Limb (tissue), 2 donors: ENCODE results near the gene IGFBP1.

ENCODE experiments used
- DNase-seq, 2 donors: peaks; one replicate each; pipeline ENCODE4 v3.0.0-alpha.2; 2016; ENCODE audit errors: extremely low spot score in 2 of 2

IGFBP1 gene

DNA sequence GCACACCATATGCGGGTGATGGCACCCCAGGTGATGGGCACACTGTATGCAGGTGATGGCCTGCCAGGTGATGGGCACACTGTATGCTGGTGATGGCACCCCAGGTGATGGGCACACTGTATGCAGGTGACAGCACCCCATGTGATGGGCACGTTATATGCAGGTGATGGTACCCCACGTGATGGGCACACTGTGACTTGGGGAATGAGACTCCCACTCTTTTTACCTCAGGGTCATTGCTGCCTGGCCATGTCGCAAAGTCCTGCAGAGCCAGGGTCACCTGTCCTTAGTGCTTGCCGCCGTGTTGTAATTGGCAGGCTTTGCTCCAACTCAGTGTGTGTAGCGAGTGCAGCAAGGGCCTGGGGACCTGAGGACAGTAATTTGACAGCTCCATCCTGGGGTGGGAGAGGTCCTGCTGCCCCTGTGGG is 7.8 kb upstream of the IGFBP1 start:
- no peak for DNase-seq

DNA sequence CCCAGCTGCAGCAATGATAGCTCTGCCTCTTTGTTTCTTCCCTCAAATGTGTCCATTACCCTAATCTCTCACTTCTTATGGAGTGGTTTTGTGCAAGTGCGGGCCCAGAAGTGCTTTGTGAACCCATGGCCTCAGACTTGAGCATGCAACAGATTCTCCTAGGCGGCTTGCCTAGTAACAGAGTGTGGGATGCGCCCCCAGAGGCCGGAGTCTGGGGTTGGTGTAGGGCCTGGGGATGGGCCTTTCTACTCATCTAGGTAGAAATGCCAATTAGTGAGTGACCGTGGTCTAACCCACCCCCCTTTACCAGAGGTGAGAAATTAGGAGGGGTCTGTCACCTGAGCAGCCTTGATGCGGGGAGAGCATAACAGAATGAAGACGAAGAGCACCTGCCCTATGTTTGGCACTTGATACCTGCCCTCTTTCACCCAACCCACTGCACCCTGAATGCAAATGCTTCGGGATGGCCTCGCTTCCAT is 7.0 kb upstream of the IGFBP1 start:
- DNase-seq: no peak

DNA sequence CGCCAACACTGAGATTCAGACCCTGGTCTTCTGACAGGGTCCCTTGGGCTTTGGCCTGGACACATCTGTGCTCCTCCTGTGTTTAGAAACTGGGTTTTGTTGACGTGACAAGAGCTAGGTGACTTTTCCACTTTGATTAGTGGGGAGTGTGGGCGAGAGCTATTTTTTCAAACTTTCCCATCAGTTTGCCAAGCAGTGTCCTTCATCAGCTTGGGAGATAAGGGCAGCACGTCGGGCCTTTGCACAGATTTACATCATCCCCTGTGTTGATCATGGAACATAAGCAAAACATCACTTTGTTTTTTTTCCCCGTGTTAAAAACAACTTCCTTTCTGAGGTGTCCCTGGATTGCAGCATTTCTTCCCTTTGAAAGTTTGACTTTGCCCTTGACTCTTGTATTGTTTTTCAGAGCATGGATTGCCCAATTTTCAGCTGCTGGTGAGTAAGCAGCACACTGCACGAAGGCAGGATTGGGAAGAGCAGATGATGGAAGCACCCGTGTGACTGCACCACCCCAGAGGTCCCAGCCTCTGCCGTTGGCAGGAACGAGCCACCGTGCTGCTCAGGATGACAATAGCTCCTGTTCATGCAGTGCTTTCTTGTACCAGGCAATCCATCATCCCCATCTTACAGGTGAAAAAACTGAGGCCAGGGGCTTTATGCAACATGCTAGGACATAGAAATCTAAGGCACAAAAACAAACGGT is 6.4 kb upstream of the IGFBP1 start:
- DNase-seq: no peak

DNA sequence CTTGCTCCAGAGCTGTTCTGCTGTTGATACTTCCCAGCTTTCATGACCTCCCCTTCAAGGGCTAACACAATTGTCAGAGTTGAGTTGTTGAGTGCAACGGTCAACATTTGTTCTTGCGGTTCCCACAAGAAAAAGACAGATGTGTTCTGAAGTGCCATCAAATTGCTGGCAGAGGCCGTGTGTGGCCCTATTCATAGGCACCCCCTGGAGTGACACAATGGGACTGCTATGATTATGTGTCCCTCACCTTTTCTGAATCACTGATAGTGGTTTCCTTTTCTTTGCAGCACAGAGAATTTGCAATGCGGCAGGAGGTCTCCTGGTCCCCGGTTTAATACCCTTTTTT is 5.8 kb upstream of the IGFBP1 start:
- DNase-seq: no peak

- DNase-seq: no peak
Measured at GRCh38 chr7:45884136-45884535, 4.2 kb upstream of the IGFBP1 start.

DNA sequence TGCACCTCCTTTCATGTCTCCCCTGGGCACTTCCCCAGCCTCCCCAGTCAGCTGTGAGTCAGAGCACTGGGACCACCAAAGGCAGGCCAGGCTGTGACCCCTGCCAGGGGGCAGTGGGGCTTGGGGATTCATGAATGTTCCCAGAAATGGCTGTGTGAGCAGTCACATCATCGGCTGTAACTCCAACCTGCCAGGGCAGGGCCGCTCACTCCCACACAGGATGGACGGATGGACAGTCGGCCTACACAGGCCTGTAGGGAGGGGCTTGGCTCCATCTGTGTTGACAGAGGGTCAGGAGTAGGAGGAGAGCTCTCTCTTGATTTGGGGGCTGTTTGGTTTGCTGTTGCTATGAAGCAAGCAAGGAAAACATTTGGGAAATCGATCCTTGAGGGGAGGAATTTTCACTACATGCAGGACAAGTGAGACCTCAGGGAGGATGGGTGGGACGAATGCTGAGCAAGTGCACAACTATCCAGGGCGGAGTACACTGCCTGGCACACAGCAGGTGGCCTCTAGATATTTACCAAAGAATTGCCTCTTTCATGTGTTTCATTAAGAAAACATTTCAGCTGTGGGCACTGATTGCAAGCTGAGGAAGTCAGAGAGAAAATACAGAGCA is 2.9 kb upstream of the IGFBP1 start:
- no peak for DNase-seq

- no peak for DNase-seq
Measured at GRCh38 chr7:45886931-45887667, 1.2 kb upstream of the IGFBP1 start.

DNA sequence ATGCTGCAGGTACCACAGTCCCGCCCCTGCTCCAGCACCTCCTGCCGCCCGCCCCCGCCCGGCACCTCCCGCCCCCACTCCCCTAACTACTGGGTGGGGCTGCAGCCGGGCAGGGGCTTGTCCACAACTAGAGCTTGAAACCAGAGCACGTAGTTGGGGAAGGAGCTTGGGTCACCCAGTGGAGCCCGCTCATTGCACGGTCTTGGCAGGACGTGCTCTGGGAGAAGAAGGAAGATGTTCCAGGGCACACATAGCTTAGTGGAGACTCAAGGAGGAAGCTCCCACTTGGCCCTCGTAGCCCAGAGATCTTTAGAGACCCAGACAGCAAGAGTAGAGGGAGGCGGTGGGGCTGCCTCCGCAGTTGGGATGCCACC is 692 bp downstream of the IGFBP1 start:
- DNase-seq: no peak

- no peak for DNase-seq
Measured at GRCh38 chr7:45889367-45890067, 1.2 kb downstream of the IGFBP1 start.

DNA sequence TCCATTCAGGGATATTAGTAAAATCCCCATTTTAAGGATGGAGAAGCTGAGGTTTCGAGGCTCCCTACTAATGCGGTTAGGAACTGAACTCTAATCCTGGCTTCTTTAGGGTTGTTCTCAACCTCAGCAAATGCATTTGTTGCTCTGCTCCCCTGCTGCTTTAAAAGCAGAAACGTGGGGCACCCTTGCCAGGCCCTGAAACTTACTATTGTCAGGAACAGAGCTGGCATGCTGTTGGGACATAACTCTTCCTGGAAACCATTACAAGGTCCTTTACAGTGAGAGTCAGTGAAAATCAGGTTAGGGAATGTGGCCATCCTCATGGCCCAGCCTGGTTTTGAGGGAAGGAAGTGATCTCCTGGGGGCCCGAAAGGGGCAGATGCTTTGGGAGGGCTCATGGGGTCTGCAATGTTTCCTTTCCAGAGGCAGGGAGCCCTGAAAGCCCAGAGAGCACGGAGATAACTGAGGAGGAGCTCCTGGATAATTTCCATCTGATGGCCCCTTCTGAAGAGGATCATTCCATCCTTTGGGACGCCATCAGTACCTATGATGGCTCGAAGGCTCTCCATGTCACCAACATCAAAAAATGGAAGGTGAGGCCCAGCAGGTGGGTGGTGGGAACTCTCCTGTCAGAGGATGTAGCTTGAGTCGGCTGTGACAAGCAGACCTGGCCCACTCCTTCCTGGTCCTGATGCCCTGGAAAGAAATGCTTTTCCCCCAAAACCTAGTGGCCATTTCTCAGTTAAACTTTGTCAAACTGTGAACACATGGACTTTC is 2.0 kb downstream of the IGFBP1 start:
- DNase-seq: no peak

DNA sequence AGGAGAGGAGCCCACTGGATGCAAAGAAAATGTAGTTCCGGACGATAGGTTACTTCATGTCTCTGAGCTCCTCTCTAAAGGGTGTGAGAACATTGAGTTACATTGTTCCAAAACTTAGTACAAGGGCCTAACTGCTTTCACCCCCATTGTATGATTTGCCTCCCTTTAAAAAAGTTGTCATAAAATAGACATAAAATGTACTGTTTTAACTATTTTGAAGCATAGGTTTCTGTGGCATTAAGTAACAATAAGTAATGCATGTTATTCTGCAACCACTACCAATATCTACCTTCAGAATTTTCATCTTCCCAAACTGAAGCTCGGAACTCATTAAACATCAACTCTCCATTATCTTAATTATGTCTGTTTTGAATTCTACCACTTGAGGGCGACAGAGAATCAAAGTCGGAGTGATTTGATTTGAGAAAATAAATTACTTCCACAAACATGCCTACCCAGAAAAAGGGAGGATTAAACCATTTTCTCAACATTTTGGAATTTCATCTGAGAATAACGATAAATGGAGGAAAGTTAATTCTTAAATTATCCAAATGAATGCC is 2.7 kb downstream of the IGFBP1 start:
- DNase-seq: peak in 1 of 2 donors; percentile 57

- DNase-seq: no peak
Measured at GRCh38 chr7:45891462-45892402, 3.4 kb downstream of the IGFBP1 start.

- DNase-seq: no peak
Measured at GRCh38 chr7:45892407-45893035, 4.2 kb downstream of the IGFBP1 start.

DNA sequence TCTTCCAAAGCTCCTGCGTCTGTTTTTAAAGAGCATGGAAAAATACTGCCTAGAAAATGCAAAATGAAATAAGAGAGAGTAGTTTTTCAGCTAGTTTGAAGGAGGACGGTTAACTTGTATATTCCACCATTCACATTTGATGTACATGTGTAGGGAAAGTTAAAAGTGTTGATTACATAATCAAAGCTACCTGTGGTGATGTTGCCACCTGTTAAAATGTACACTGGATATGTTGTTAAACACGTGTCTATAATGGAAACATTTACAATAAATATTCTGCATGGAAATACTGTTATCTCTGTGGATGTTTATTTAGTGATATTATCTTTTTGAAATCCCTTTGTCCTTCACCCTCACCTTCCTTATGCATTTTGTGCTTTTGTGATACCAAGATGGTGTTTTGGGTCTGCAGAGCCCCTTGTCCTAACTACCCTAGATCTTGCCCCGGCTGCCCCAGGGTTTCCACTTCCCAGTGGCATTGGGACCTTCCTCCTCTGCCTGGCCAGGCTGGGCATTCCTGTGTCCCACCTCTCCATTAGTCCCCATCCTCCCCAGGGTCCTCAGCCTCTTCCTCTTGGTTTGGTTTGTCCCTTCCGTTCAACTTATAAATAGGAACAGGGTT is 5.2 kb downstream of the IGFBP1 start:
- no peak for DNase-seq

GRCh38 chr7:45893996-45894664 is 5.8 kb downstream of the IGFBP1 start:
- DNase-seq: no peak

DNA sequence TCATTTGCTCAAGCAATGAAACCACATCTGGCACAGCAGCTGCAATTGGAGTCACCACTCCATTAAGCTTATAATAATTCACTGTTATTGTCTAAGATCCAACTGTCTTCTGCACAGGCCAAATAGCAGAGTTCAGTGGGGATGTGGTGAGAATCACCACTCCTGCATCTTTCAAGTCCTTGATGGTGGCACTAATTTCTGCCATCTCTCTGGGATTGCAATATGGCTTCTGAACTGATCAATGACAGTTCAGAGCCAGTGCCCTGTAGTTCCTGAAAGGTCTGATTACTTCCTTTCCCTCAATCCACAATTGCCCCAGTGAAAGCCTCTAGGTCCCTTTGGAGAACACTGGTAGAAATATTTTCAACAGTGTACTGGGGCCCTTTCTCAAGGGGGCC is 6.4 kb downstream of the IGFBP1 start:
- DNase-seq: no peak

- DNase-seq: no peak
Measured at GRCh38 chr7:45897042-45897690, 8.9 kb downstream of the IGFBP1 start.

GRCh38 chr7:45898222-45898621 is 9.9 kb downstream of the IGFBP1 start:
- DNase-seq: no peak
